H1 (cell line): ENCODE measurements around the gene RMND1. TPM values are rescaled to one million over a fixed set of nuclear protein-coding genes. Genes with fewer than 3 reads are reported as not detected.

Experiments used
- BCL11A ChIP-seq, 2 experiments: IDR thresholded peaks; one replicate each; pipeline ENCODE4 v1.6.1; 2011; ENCODE audit warnings: low read depth in 2 of 2, low read length in 2 of 2, mild to moderate bottlenecking in 2 of 2
- CBX8 ChIP-seq: fragments of 300-800, 300-1000 bp; sonication (generic); IDR thresholded peaks from 2 replicates; pipeline ENCODE4 v1.7.1; 2016; ENCODE audit warnings: low read depth, low read length, borderline replicate concordance
- CHD1 ChIP-seq: IDR thresholded peaks from 2 replicates; pipeline ENCODE4 v1.6.1; 2012; ENCODE audit warnings: low read depth, low read length, improper control_type of control experiment
- CHD7 ChIP-seq: fragments of 300-600 bp; sonication (generic); IDR thresholded peaks from 2 replicates; pipeline ENCODE4 v1.7.1; 2012; ENCODE audit warnings: low read length, moderate library complexity, mild to moderate bottlenecking, inconsistent platforms; ENCODE audit not compliant: insufficient replicate concordance
- JUND ChIP-seq: IDR thresholded peaks from 2 replicates; pipeline ENCODE4 v1.6.1; 2011; ENCODE audit warnings: mild to moderate bottlenecking, improper control_type of control experiment, low read length
- SIRT6 ChIP-seq: IDR thresholded peaks from one replicate; pipeline ENCODE4 v1.7.1; 2012; ENCODE audit warnings: low read length, inconsistent platforms
- TAF1 ChIP-seq: IDR thresholded peaks from 2 replicates; pipeline ENCODE4 v1.6.1; 2011; ENCODE audit warnings: mild to moderate bottlenecking, low read depth, low read length
- polyA plus RNA-seq, 7 experiments: library from polyadenylated mRNA; depleted of rRNA in 3 of 7; stranded (reverse) in 5 of 7; unstranded in 2 of 7; fragments of >200 nt in 5 of 7; fragments of 200-250 nt in 2 of 7; gene quantifications; 1 replicate in 5 of 7; 2 replicates in 1 of 7; 4 replicates in 1 of 7; pipeline versions ENCODE4 v1.2.1 to v1.2.3, GENCODE V29; 2011 to 2013; ENCODE audit warnings: missing spikeins in 2 of 7, mixed read lengths in 2 of 7
- total RNA-seq: library from RNA; stranded (reverse); fragmentation: NEBNext Ultra II Directional; extraction: Animal tissue kit (Norgen Biotek cat#: 25700); gene quantifications from 2 replicates; pipeline ENCODE4 v1.2.1, GENCODE V29; 2021

RMND1 gene
- total and polyA plus RNA-seq, 2 of the 8 experiments (the other 6 are each of a cell fraction or from before 2014, with no cell fraction given): 7.3 to 21.9 TPM

GRCh38 chr6:151400473-151400872 is 51.5 kb downstream of the RMND1 start (continued):
- TF ChIP-seq CHD7: no peak
- TF ChIP-seq JUND: no peak
- no peak for TF ChIP-seq TAF1
- TF ChIP-seq SIRT6: no peak
- no peak for TF ChIP-seq CHD1
- no peak for TF ChIP-seq BCL11A (IDR thresholded peaks at IDR 0.05; ENCODE audit: low read depth in 2 of 2, low read length in 2 of 2)
- TF ChIP-seq CBX8: no peak
